SK-N-SH treated with all-trans-retinoic acid at 6 μM for 48 hours (cell line): ENCODE data around the gene LAMA3.

ENCODE experiments used
- ISL1 ChIP-seq: fragments of 250-450 bp; sonication (Bioruptor Pico); IDR thresholded peaks from 2 replicates; pipeline ENCODE4 v2.1.2; 2022; ENCODE audit warnings: mild to moderate bottlenecking, moderate library complexity
- RARB ChIP-seq: fragments of 250-450 bp; sonication (Bioruptor Pico); IDR thresholded peaks from 2 replicates; pipeline ENCODE4 v1.8.0; 2021; ENCODE audit warnings: mild to moderate bottlenecking, moderate library complexity
- TF ChIP-seq, protein P1 (sequence below): fragments of 250-450 bp; sonication (Bioruptor Pico); IDR thresholded peaks from 2 replicates; pipeline ENCODE4 v1.8.0; 2021; ENCODE audit warnings: low read depth, mild to moderate bottlenecking, moderate library complexity, borderline replicate concordance

DNA sequence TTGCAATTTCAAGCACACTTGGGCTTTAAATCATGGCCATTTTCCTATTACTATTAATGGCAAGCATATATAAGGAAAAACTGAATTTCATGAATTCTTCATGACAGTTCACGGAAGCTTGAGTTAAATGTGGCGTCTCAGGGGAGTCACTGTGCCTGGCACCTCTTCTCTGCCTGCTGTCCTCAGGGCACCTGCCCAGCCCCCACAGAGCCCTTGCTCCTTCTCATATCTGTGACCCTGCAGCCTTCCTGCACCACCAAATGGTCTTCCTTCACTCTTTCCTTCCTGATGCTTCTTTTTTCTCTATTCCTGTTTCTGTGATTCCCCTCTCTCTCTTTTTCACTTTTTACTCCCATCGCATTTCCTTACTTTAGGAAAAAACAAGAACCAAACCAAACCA is 35.4 kb downstream of the LAMA3 start:
- TF ChIP-seq, protein P1, sequence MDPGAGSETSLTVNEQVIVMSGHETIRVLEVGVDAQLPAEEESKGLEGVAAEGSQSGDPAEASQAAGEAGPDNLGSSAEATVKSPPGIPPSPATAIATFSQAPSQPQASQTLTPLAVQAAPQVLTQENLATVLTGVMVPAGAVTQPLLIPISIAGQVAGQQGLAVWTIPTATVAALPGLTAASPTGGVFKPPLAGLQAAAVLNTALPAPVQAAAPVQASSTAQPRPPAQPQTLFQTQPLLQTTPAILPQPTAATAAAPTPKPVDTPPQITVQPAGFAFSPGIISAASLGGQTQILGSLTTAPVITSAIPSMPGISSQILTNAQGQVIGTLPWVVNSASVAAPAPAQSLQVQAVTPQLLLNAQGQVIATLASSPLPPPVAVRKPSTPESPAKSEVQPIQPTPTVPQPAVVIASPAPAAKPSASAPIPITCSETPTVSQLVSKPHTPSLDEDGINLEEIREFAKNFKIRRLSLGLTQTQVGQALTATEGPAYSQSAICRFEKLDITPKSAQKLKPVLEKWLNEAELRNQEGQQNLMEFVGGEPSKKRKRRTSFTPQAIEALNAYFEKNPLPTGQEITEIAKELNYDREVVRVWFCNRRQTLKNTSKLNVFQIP (CRISPR knock-in tag): no peak
- TF ChIP-seq ISL1 (no peak), RARB (CRISPR knock-in tag) (no peak)
